HepG2 (cell line): ENCODE measurements around the gene SYNGR4. TPM values are rescaled to one million over a fixed set of nuclear protein-coding genes. Genes with fewer than 3 reads are reported as not detected.
A peak's percentile ranks its signal among the peaks of the same experiment; 100 is the strongest.

Experiments
- CENPX ChIP-seq: sonication (generic); formaldehyde crosslinking; IDR thresholded peaks from 2 replicates; pipeline ENCODE4 v1.9.0; 2021; ENCODE audit warnings: mild to moderate bottlenecking, missing genetic modification reagents, moderate library complexity
- EED ChIP-seq: sonication (generic); formaldehyde crosslinking; IDR thresholded peaks from 2 replicates; pipeline ENCODE4 v1.5.0; 2020; ENCODE audit warnings: mild to moderate bottlenecking, missing genetic modification reagents
- GATA4 ChIP-seq: sonication (generic); IDR thresholded peaks from 2 replicates; pipeline ENCODE4 v1.6.1; 2016; ENCODE audit warnings: antibody characterized with exemption, low read depth, borderline replicate concordance
- HDAC6 ChIP-seq: fragments of 200-600 bp; sonication (generic); IDR thresholded peaks from 2 replicates; pipeline ENCODE4 v1.7.0; 2017; ENCODE audit warnings: mild to moderate bottlenecking, antibody characterized with exemption, low read length, low read depth
- HMGA1 ChIP-seq: sonication (generic); formaldehyde crosslinking; conservative IDR thresholded peaks from 2 replicates; pipeline ENCODE4 v1.4.0; 2020; ENCODE audit warnings: missing genetic modification reagents
- NKX3-1 ChIP-seq: sonication (generic); formaldehyde crosslinking; IDR thresholded peaks from 2 replicates; pipeline ENCODE4 v1.5.0; 2020; ENCODE audit warnings: missing genetic modification reagents
- PHF21A ChIP-seq: sonication (generic); formaldehyde crosslinking; IDR thresholded peaks from 2 replicates; pipeline ENCODE4 v1.5.0; 2020; ENCODE audit warnings: mild to moderate bottlenecking, missing genetic modification reagents
- PLRG1 ChIP-seq: fragments of 450-650 bp; conservative IDR thresholded peaks from 2 replicates; pipeline ENCODE4 v1.6.1; 2016
- RAD21 ChIP-seq: fragments of 450-650 bp; formaldehyde crosslinking; IDR thresholded peaks from 2 replicates; pipeline ENCODE4 v1.5.0; 2020; ENCODE audit warnings: mild to moderate bottlenecking
- REL ChIP-seq: sonication (generic); formaldehyde crosslinking; conservative IDR thresholded peaks from 2 replicates; pipeline ENCODE4 v1.8.0; 2022; ENCODE audit warnings: mild to moderate bottlenecking, missing genetic modification reagents, moderate library complexity
- SALL1 ChIP-seq: sonication (generic); formaldehyde crosslinking; IDR thresholded peaks from 2 replicates; pipeline ENCODE4 v1.8.0; 2022; ENCODE audit warnings: mild to moderate bottlenecking, missing genetic modification reagents
- SMYD3 ChIP-seq: sonication (generic); formaldehyde crosslinking; IDR thresholded peaks from 2 replicates; pipeline ENCODE4 v1.8.1; 2023; ENCODE audit warnings: mild to moderate bottlenecking, missing genetic modification reagents
- SP140L ChIP-seq: sonication (generic); formaldehyde crosslinking; IDR thresholded peaks from 2 replicates; pipeline ENCODE4 v1.4.0; 2020; ENCODE audit warnings: missing genetic modification reagents, borderline replicate concordance
- SUZ12 ChIP-seq: fragments of 150-350 bp; IDR thresholded peaks from 2 replicates; pipeline ENCODE4 v1.6.1; 2014; ENCODE audit warnings: low read depth, low read length
- XRCC5 ChIP-seq: fragments of 200-400 bp; formaldehyde crosslinking; optimal IDR thresholded peaks from 2 replicates; pipeline ENCODE3; 2017; ENCODE audit warnings: mild to moderate bottlenecking, low read length
- YEATS4 ChIP-seq: sonication (generic); formaldehyde crosslinking; IDR thresholded peaks from 2 replicates; pipeline ENCODE4 v1.4.0; 2020; ENCODE audit warnings: missing genetic modification reagents, borderline replicate concordance
- ZBTB7B ChIP-seq: sonication (generic); formaldehyde crosslinking; IDR thresholded peaks from 2 replicates; pipeline ENCODE4 v1.4.0; 2020; ENCODE audit warnings: missing genetic modification reagents
- ZMAT3 ChIP-seq: sonication (generic); formaldehyde crosslinking; conservative IDR thresholded peaks from 2 replicates; pipeline ENCODE4 v1.7.0; 2021; ENCODE audit warnings: missing genetic modification reagents
- ZNF337 ChIP-seq: sonication (generic); formaldehyde crosslinking; IDR thresholded peaks from 2 replicates; pipeline ENCODE4 v1.5.1; 2020; ENCODE audit warnings: missing genetic modification reagents, low read depth, mild to moderate bottlenecking, borderline replicate concordance
- ZNF530 ChIP-seq: sonication (generic); formaldehyde crosslinking; IDR thresholded peaks from 2 replicates; pipeline ENCODE4 v1.5.0; 2020; ENCODE audit warnings: low read depth, mild to moderate bottlenecking, missing genetic modification reagents
- polyA plus RNA-seq, 8 experiments: library from polyadenylated mRNA; depleted of rRNA in 3 of 8; stranded (reverse) in 7 of 8; unstranded in 1 of 8; fragments of >200 nt; fragmentation: Illumina TruSeq in 4 of 8; extraction: Trizol in 4 of 8; gene quantifications; 2 replicates each; pipeline versions ENCODE4 v1.2.1 to v1.2.3, GENCODE V29; 2011 to 2016; ENCODE audit warnings: low read depth in 4 of 8, missing spikeins in 1 of 8, mixed read lengths in 1 of 8; ENCODE audit not compliant: insufficient read depth in 1 of 8
- total RNA-seq, 5 experiments: library from RNA; depleted of rRNA; stranded (reverse); fragments of >200 nt; fragmentation: Illumina TruSeq; extraction: Trizol; gene quantifications; 2 replicates each; pipeline ENCODE4 v1.2.3, GENCODE V29; 2016; ENCODE audit warnings: low read depth in 1 of 5
- TF ChIP-seq, protein P1 (sequence below): sonication (generic); formaldehyde crosslinking; IDR thresholded peaks from 2 replicates; pipeline ENCODE4 v1.5.1; 2020; ENCODE audit warnings: mild to moderate bottlenecking, missing genetic modification reagents, borderline replicate concordance
- TF ChIP-seq, protein P2 (sequence below): sonication (generic); formaldehyde crosslinking; IDR thresholded peaks from 2 replicates; pipeline ENCODE4 v1.5.1; 2020; ENCODE audit warnings: mild to moderate bottlenecking, missing genetic modification reagents

Gene SYNGR4
- total and polyA plus RNA-seq, 2 of the 13 experiments (the other 11 are each of a cell fraction or from before 2014, with no cell fraction given) = not detected

- no peak for TF ChIP-seq CENPX
- TF ChIP-seq, protein P1, sequence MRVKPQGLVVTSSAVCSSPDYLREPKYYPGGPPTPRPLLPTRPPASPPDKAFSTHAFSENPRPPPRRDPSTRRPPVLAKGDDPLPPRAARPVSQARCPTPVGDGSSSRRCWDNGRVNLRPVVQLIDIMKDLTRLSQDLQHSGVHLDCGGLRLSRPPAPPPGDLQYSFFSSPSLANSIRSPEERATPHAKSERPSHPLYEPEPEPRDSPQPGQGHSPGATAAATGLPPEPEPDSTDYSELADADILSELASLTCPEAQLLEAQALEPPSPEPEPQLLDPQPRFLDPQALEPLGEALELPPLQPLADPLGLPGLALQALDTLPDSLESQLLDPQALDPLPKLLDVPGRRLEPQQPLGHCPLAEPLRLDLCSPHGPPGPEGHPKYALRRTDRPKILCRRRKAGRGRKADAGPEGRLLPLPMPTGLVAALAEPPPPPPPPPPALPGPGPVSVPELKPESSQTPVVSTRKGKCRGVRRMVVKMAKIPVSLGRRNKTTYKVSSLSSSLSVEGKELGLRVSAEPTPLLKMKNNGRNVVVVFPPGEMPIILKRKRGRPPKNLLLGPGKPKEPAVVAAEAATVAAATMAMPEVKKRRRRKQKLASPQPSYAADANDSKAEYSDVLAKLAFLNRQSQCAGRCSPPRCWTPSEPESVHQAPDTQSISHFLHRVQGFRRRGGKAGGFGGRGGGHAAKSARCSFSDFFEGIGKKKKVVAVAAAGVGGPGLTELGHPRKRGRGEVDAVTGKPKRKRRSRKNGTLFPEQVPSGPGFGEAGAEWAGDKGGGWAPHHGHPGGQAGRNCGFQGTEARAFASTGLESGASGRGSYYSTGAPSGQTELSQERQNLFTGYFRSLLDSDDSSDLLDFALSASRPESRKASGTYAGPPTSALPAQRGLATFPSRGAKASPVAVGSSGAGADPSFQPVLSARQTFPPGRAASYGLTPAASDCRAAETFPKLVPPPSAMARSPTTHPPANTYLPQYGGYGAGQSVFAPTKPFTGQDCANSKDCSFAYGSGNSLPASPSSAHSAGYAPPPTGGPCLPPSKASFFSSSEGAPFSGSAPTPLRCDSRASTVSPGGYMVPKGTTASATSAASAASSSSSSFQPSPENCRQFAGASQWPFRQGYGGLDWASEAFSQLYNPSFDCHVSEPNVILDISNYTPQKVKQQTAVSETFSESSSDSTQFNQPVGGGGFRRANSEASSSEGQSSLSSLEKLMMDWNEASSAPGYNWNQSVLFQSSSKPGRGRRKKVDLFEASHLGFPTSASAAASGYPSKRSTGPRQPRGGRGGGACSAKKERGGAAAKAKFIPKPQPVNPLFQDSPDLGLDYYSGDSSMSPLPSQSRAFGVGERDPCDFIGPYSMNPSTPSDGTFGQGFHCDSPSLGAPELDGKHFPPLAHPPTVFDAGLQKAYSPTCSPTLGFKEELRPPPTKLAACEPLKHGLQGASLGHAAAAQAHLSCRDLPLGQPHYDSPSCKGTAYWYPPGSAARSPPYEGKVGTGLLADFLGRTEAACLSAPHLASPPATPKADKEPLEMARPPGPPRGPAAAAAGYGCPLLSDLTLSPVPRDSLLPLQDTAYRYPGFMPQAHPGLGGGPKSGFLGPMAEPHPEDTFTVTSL = no peak
- no peak for TF ChIP-seq ZMAT3 (CRISPR knock-in tag)
- no peak for TF ChIP-seq SP140L
- no peak for TF ChIP-seq PLRG1
- TF ChIP-seq SALL1 = peak; percentile 26; the same call in 1 of the 2 replicates
- no peak for TF ChIP-seq PHF21A
- TF ChIP-seq, protein P2, sequence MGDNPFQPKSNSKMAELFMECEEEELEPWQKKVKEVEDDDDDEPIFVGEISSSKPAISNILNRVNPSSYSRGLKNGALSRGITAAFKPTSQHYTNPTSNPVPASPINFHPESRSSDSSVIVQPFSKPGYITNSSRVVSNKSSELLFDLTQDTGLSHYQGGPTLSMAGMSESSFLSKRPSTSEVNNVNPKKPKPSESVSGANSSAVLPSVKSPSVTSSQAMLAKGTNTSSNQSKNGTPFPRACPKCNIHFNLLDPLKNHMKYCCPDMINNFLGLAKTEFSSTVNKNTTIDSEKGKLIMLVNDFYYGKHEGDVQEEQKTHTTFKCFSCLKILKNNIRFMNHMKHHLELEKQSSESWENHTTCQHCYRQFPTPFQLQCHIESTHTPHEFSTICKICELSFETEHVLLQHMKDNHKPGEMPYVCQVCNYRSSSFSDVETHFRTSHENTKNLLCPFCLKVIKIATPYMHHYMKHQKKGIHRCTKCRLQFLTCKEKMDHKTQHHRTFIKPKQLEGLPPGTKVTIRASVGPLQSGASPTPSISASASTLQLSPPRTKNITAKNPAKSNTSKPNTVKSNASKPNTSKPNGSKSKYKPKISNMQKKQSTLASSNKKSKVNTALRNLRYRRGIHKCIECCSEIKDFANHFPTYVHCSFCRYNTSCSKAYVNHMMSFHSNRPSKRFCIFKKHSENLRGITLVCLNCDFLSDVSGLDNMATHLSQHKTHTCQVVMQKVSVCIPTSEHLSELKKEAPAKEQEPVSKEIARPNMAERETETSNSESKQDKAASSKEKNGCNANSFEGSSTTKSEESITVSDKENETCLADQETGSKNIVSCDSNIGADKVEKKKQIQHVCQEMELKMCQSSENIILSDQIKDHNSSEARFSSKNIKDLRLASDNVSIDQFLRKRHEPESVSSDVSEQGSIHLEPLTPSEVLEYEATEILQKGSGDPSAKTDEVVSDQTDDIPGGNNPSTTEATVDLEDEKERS = 0 out of 2 replicates have a peak, but pooled peaks have one; percentile 74
- peak; percentile 6; the same call in 1 of the 2 replicates for TF ChIP-seq SMYD3 (CRISPR knock-in tag)
- peak; percentile 96 for TF ChIP-seq XRCC5
- TF ChIP-seq REL = no peak; the same call in 1 of the 2 replicates
- 0 out of 2 replicates have a peak, but pooled peaks have one; percentile 11 for TF ChIP-seq EED
- 0 out of 2 replicates have a peak, but pooled peaks have one; percentile 28 for TF ChIP-seq RAD21 (CRISPR knock-in tag)
- TF ChIP-seq ZBTB7B (CRISPR knock-in tag) = peak; percentile 70; the same call in 1 of the 2 replicates
- peak; percentile 19; the same call in 1 of the 2 replicates for TF ChIP-seq YEATS4 (CRISPR knock-in tag)
- no peak for TF ChIP-seq SUZ12
- no peak for TF ChIP-seq ZNF337
- no peak for TF ChIP-seq ZNF530 (CRISPR knock-in tag)
- no peak for TF ChIP-seq NKX3-1 (CRISPR knock-in tag)
- no peak for TF ChIP-seq GATA4
- no peak for TF ChIP-seq HDAC6
- no peak for TF ChIP-seq HMGA1 (CRISPR knock-in tag)
Measured at GRCh38 chr19:48391100-48392005, 27.2 kb downstream of the SYNGR4 start, which contains the start of gene KDELR1 (continued).
